GM23338 (cell line): ENCODE measurements around the gene MYO16. TPM values are rescaled to one million over a fixed set of nuclear protein-coding genes. Genes with fewer than 3 reads are reported as not detected.

Experiments used
- ATAC-seq: fragments of 200-7000 bp; cut with Tn5 transposase; 3 replicates; pipeline ENCODE4 v1.9.1; 2020
- DNase-seq: peaks from one replicate; pipeline ENCODE4 v3.0.0-alpha.2; 2015; ENCODE audit warnings: low spot score
- H2AFZ ChIP-seq: fragments of 200-600 bp; sonication (generic); 2 replicates; pipeline ENCODE4 v1.8.0; 2016; ENCODE audit warnings: antibody characterized with exemption, mild to moderate bottlenecking, moderate library complexity
- H3F3A ChIP-seq: fragments of 200-600 bp; sonication (generic); replicated peaks from 2 replicates; pipeline ENCODE4 v1.8.0; 2017; ENCODE audit warnings: antibody characterized with exemption, mixed run types, low read depth
- H3K27ac ChIP-seq: fragments of 200-600 bp; sonication (generic); 2 replicates; pipeline ENCODE4 v1.6.1; 2016; ENCODE audit warnings: low read depth
- H3K27me3 ChIP-seq: fragments of 200-600 bp; sonication (generic); 2 replicates; pipeline ENCODE4 v1.8.0; 2016; ENCODE audit warnings: mild to moderate bottlenecking, mixed run types, moderate library complexity; ENCODE audit not compliant: insufficient read depth
- H3K36me3 ChIP-seq: fragments of 200-600 bp; sonication (generic); 2 replicates; pipeline ENCODE4 v1.8.0; 2016; ENCODE audit warnings: mild to moderate bottlenecking; ENCODE audit not compliant: insufficient read depth
- H3K4me1 ChIP-seq: fragments of 200-600 bp; sonication (generic); 2 replicates; pipeline ENCODE4 v1.8.0; 2016; ENCODE audit warnings: mild to moderate bottlenecking, moderate library complexity; ENCODE audit not compliant: insufficient read depth
- H3K4me2 ChIP-seq: fragments of 200-600 bp; sonication (generic); 2 replicates; pipeline ENCODE4 v1.7.1; 2017; ENCODE audit warnings: mixed run types
- H3K4me3 ChIP-seq: fragments of 200-600 bp; sonication (generic); 2 replicates; pipeline ENCODE4 v1.6.1; 2016; ENCODE audit warnings: mixed run types
- H3K79me2 ChIP-seq: fragments of 200-600 bp; sonication (generic); replicated peaks from 2 replicates; pipeline ENCODE4 v1.8.0; 2017; ENCODE audit warnings: mild to moderate bottlenecking; ENCODE audit not compliant: insufficient read depth
- H3K9me2 ChIP-seq: fragments of 200-600 bp; sonication (generic); 2 replicates; pipeline ENCODE4 v1.8.0; 2017; ENCODE audit not compliant: insufficient read depth
- H4K20me1 ChIP-seq: fragments of 200-600 bp; sonication (generic); replicated peaks from 2 replicates; pipeline ENCODE4 v1.8.0; 2017; ENCODE audit warnings: mild to moderate bottlenecking; ENCODE audit not compliant: insufficient read depth
- H3K27ac Mint-ChIP-seq: 2 replicates; pipeline ENCODE4 v1.8.0; 2020; ENCODE audit warnings: inconsistent platforms, mild to moderate bottlenecking, moderate library complexity, mixed read lengths
- H3K27me3 Mint-ChIP-seq: 3 replicates; pipeline ENCODE4 v1.8.0; 2022; ENCODE audit warnings: low read depth, mild to moderate bottlenecking, moderate library complexity, mixed read lengths, inconsistent platforms; ENCODE audit not compliant: insufficient read depth, poor library complexity
- H3K36me3 Mint-ChIP-seq: 3 replicates; pipeline ENCODE4 v1.8.0; 2021; ENCODE audit warnings: low read depth, mild to moderate bottlenecking, inconsistent platforms, moderate library complexity, mixed read lengths
- H3K4me1 Mint-ChIP-seq: 3 replicates; pipeline ENCODE4 v1.8.0; 2020; ENCODE audit warnings: mild to moderate bottlenecking, inconsistent platforms, mixed read lengths
- H3K4me3 Mint-ChIP-seq: 3 replicates; pipeline ENCODE4 v1.8.0; 2021; ENCODE audit warnings: moderate library complexity, mild to moderate bottlenecking, inconsistent platforms, mixed read lengths
- H3K9me3 Mint-ChIP-seq: 3 replicates; pipeline ENCODE4 v1.8.0; 2020; ENCODE audit warnings: moderate library complexity, mild to moderate bottlenecking, inconsistent platforms, mixed read lengths
- CTCF ChIP-seq, 2 experiments: fragments of 200-600 bp in 1 of 2; sonication (generic) in 1 of 2; conservative IDR thresholded peaks; 2 replicates each; pipeline versions ENCODE4 v1.5.1 to v1.6.1; 2016 to 2017; ENCODE audit warnings: antibody characterized with exemption in 2 of 2, low read depth in 2 of 2, mild to moderate bottlenecking in 2 of 2, moderate library complexity in 1 of 2
- ETS1 ChIP-seq: IDR thresholded peaks from 2 replicates; pipeline ENCODE4 v1.6.1; 2016; ENCODE audit warnings: antibody characterized with exemption
- EZH2phosphoT487 ChIP-seq: fragments of 200-600 bp; sonication (generic); IDR thresholded peaks from one replicate; pipeline ENCODE4 v1.8.1; 2018; ENCODE audit warnings: antibody characterized with exemption; ENCODE audit not compliant: unreplicated experiment
- JUNB ChIP-seq: IDR thresholded peaks from one replicate; pipeline ENCODE4 v1.6.1; 2016; ENCODE audit warnings: antibody characterized with exemption; ENCODE audit not compliant: unreplicated experiment
- NANOG ChIP-seq: IDR thresholded peaks from 2 replicates; pipeline ENCODE4 v1.6.1; 2016; ENCODE audit warnings: antibody characterized with exemption, borderline replicate concordance
- REST ChIP-seq: IDR thresholded peaks from one replicate; pipeline ENCODE4 v1.6.1; 2018; ENCODE audit warnings: antibody characterized with exemption; ENCODE audit not compliant: unreplicated experiment
- STAT1 ChIP-seq: IDR thresholded peaks from one replicate; pipeline ENCODE4 v1.6.1; 2016; ENCODE audit warnings: antibody characterized with exemption; ENCODE audit not compliant: unreplicated experiment
- ZNF114 ChIP-seq: fragments of 250-450 bp; sonication (Bioruptor Pico); IDR thresholded peaks from 2 replicates; pipeline ENCODE4 v1.5.0; 2020; ENCODE audit warnings: mild to moderate bottlenecking, moderate library complexity
- ZNF331 ChIP-seq: fragments of 250-450 bp; sonication (Bioruptor Pico); IDR thresholded peaks from 2 replicates; pipeline ENCODE4 v1.5.0; 2020; ENCODE audit warnings: low read depth, mild to moderate bottlenecking, moderate library complexity
- polyA plus RNA-seq: library from polyadenylated mRNA; unstranded; fragments of >200 nt; fragmentation: Nextera tagmentation; extraction: Ambion mirVana; gene quantifications from 2 replicates; pipeline ENCODE4 v1.2.1, GENCODE V29; 2016
- total RNA-seq: library from RNA; depleted of rRNA; stranded (reverse); fragments of >200 nt; shearing (Covaris generic); gene quantifications from 2 replicates; pipeline ENCODE4 v1.2.3, GENCODE V29; 2014

MYO16 gene
- total and polyA plus RNA-seq, 2 experiments from 2014 or later, result 0.10 to 0.13 TPM

GRCh38 chr13:109151696-109152095 is 522.3 kb downstream of the MYO16 start:
- H3K27ac Mint-ChIP-seq, result no peak overlapping the region; the same call in 1 of the 2 replicates
- DNase-seq, result no peak
- peaks cover 9% of the 10 kb centered on the region for H3K27me3 Mint-ChIP-seq
- no peaks in the 10 kb centered on the region for H3K36me3 Mint-ChIP-seq
- Histone ChIP-seq H3K4me2 (no peak overlapping the region), H3K79me2 (no peaks in the 10 kb centered on the region), H3K9me2 (no peaks in the 10 kb centered on the region), H3K27me3 (no peaks in the 10 kb centered on the region), H3F3A (no peaks in the 10 kb centered on the region), H3K4me3 (no peak overlapping the region), H3K4me1 (peaks cover 13% of the 10 kb centered on the region; the same call in 1 of the 2 replicates), H4K20me1 (no peaks in the 10 kb centered on the region), H2AFZ (0 out of 2 replicates have a peak overlapping the region, but pooled peaks have one; percentile 60), H3K27ac (no peak overlapping the region), H3K36me3 (no peaks in the 10 kb centered on the region)
- no peaks in the 10 kb centered on the region for H3K9me3 Mint-ChIP-seq
- no peak for ATAC-seq
- H3K4me1 Mint-ChIP-seq, result peaks cover 35% of the 10 kb centered on the region
- no peak overlapping the region for H3K4me3 Mint-ChIP-seq
- no peak for TF ChIP-seq ZNF114 (CRISPR knock-in tag)
- no peak for TF ChIP-seq JUNB
- no peak for TF ChIP-seq EZH2phosphoT487

- H2AFZ ChIP-seq, result no peak overlapping the region
- no peak overlapping the region for H3K27ac ChIP-seq
- Mint-ChIP-seq H3K9me3 (no peaks in the 10 kb centered on the region), H3K4me3 (no peak overlapping the region), H3K27ac (no peak overlapping the region), H3K4me1 (peaks cover 41% of the 10 kb centered on the region), H3K36me3 (no peaks in the 10 kb centered on the region), H3K27me3 (peaks cover 11% of the 10 kb centered on the region)
- ATAC-seq (no peak), DNase-seq (no peak)
- no peaks in the 10 kb centered on the region for H3K79me2 ChIP-seq
- no peaks in the 10 kb centered on the region for H4K20me1 ChIP-seq
- no peak overlapping the region for H3K4me3 ChIP-seq
- H3F3A ChIP-seq, result no peaks in the 10 kb centered on the region
- no peak for TF ChIP-seq ZNF331
- no peak for TF ChIP-seq STAT1
- TF ChIP-seq EZH2phosphoT487, result no peak
- TF ChIP-seq NANOG, result no peak
- peaks cover 20% of the 10 kb centered on the region for H3K4me1 ChIP-seq
- no peaks in the 10 kb centered on the region for H3K9me2 ChIP-seq
- no peaks in the 10 kb centered on the region for H3K36me3 ChIP-seq
- no peaks in the 10 kb centered on the region for H3K27me3 ChIP-seq
- no peak overlapping the region for H3K4me2 ChIP-seq
Measured at GRCh38 chr13:109152311-109152820, 523.0 kb downstream of the MYO16 start.

GRCh38 chr13:109152941-109153340 is 523.5 kb downstream of the MYO16 start:
- no peaks in the 10 kb centered on the region for H3K36me3 Mint-ChIP-seq
- H3K27me3 Mint-ChIP-seq, result peaks cover 13% of the 10 kb centered on the region
- DNase-seq (no peak), ATAC-seq (no peak)
- TF ChIP-seq CTCF (conservative IDR thresholded peaks at IDR 0.05; ENCODE audit: low read depth in 2 of 2) (no peak), ETS1 (no peak), REST (no peak), ZNF114 (CRISPR knock-in tag) (no peak)
- H2AFZ ChIP-seq, result no peak overlapping the region
- no peak overlapping the region for H3K4me3 ChIP-seq
- no peaks in the 10 kb centered on the region for H3F3A ChIP-seq
- H3K4me3 Mint-ChIP-seq, result no peak overlapping the region
- H3K27ac ChIP-seq, result no peak overlapping the region
- no peaks in the 10 kb centered on the region for H3K36me3 ChIP-seq
- no peaks in the 10 kb centered on the region for H3K9me2 ChIP-seq
- no peaks in the 10 kb centered on the region for H3K79me2 ChIP-seq
- peaks cover 47% of the 10 kb centered on the region for H3K4me1 Mint-ChIP-seq
- H3K27me3 ChIP-seq, result no peaks in the 10 kb centered on the region
- H3K4me2 ChIP-seq, result no peak overlapping the region
- H3K4me1 ChIP-seq, result peaks cover 25% of the 10 kb centered on the region
- no peak overlapping the region for H3K27ac Mint-ChIP-seq
- H4K20me1 ChIP-seq, result no peaks in the 10 kb centered on the region
- H3K9me3 Mint-ChIP-seq, result no peaks in the 10 kb centered on the region
